Mesodermal cell (in vitro differentiated cells): ENCODE results near the gene EDRF1.
"Not testable (repeated sequence)": the region's sequence is repeated elsewhere in the genome, so short reads cannot be mapped to it uniquely, and the experiment has no call there.

Experiments used
- H3K27ac ChIP-seq: 2 replicates; pipeline ENCODE4 v1.7.0; 2013; ENCODE audit warnings: mild to moderate bottlenecking, low read depth, low read length, moderate library complexity; ENCODE audit not compliant: severe bottlenecking
- H3K36me3 ChIP-seq: 2 replicates; pipeline ENCODE4 v1.7.1; 2013; ENCODE audit warnings: mild to moderate bottlenecking, low read length, moderate library complexity; ENCODE audit not compliant: control insufficient read depth, insufficient read depth
- H3K4me1 ChIP-seq: one replicate; pipeline ENCODE4 v1.7.1; 2013; ENCODE audit warnings: mild to moderate bottlenecking, low read length; ENCODE audit not compliant: insufficient read depth, control insufficient read depth, poor library complexity, severe bottlenecking
- H3K4me3 ChIP-seq: 2 replicates; pipeline ENCODE4 v1.7.0; 2013; ENCODE audit warnings: low read length, control low read depth, mild to moderate bottlenecking; ENCODE audit not compliant: insufficient read depth, poor library complexity, severe bottlenecking; ENCODE audit errors: extremely low read depth
- H3K9me3 ChIP-seq: 2 replicates; pipeline ENCODE4 v1.7.1; 2013; ENCODE audit warnings: mild to moderate bottlenecking, low read length, moderate library complexity; ENCODE audit not compliant: control insufficient read depth
- WGBS, 2 experiments: methylation state at CpG; one replicate each; pipeline ENCODE4 v1.1.5; 2013; ENCODE audit warnings: missing lambda C conversion rate in 2 of 2; ENCODE audit not compliant: insufficient coverage in 2 of 2; 5-methylcytosine and 5-hydroxymethylcytosine counted together

EDRF1 gene

DNA sequence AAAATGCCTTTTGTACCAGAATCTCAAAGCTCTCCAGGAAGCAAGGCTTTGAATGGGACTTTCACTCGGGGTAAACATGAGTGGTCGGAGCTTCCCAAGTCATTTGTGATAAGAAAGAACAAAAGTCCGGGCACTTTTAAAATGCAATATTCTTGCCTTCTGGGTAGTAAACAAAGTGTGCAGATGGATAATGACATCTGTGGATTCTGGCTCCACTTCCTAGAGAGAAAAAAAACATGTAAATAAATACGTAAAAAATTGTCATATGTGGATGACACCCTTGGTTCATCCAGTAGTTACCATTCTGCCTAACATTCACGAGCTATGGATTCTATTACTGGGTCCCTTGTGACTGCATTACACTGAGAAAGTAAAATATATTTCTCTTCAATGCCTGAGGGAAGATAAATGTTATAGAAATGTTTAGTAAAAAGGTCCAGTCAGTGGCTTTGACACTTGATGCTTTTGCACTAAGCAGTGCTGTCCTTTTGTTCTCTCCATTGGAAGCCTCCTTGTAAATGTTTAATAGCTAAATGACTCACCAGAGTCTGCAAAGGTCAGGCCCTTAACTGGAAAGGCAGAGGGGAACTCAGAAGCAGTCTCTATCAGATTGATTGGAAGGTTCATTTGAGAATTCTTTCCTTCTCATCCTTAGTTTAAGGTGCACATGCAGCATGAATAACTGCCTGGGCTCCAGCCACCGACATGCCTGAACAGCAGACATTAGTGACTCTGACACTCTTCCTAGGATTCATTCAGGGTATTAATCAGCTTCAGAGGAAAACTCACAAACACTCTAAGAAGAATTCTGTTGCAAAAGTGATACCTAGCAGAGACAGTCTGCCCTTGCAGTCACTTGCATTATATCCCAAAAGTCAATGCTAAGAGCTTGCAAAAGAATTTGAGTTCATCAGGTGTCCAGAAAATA is 11.7 kb upstream of the EDRF1 start:
- Histone ChIP-seq H3K4me3 (no peak overlapping the region), H3K36me3 (no peaks in the 10 kb centered on the region), H3K4me1 (peaks cover 6% of the 10 kb centered on the region), H3K27ac (peak overlapping the region; percentile 58), H3K9me3 (peaks cover 5% of the 10 kb centered on the region)
- WGBS, 2 experiments: 80 to 86% methylated on average over 4 to 5 of the region's 6 CpGs

DNA sequence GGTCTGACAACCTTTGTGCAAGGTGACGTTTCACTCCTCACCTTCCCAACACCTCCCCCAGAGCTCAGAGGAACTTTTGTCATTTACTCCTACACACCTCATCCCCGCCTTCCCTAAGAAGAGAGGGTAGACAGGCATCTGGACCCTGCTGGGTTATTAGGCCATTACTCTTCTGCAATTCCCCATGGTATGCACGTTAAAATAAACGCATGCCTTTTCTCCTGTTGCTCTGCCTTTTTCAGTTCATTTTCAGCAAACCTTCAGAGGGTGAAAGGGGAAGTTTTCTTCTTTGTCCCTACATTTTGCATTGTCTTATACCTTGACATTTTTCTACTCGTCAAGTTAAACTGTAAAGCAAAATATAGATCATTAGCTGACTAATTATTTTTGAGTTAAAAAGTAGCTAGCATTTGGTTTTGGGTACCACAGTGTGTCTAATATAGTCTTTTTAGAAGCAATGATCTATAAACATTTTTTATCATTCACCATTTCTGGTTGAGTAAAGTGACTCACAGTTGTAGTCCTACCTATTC is 10.5 kb upstream of the EDRF1 start:
- Histone ChIP-seq H3K4me3 (no peak overlapping the region), H3K27ac (no peak overlapping the region), H3K36me3 (no peaks in the 10 kb centered on the region), H3K4me1 (peaks cover 6% of the 10 kb centered on the region), H3K9me3 (peaks cover 5% of the 10 kb centered on the region)
- WGBS, 2 experiments: 71 to 85% methylated on average over 1 to 2 of the region's 5 CpGs

DNA sequence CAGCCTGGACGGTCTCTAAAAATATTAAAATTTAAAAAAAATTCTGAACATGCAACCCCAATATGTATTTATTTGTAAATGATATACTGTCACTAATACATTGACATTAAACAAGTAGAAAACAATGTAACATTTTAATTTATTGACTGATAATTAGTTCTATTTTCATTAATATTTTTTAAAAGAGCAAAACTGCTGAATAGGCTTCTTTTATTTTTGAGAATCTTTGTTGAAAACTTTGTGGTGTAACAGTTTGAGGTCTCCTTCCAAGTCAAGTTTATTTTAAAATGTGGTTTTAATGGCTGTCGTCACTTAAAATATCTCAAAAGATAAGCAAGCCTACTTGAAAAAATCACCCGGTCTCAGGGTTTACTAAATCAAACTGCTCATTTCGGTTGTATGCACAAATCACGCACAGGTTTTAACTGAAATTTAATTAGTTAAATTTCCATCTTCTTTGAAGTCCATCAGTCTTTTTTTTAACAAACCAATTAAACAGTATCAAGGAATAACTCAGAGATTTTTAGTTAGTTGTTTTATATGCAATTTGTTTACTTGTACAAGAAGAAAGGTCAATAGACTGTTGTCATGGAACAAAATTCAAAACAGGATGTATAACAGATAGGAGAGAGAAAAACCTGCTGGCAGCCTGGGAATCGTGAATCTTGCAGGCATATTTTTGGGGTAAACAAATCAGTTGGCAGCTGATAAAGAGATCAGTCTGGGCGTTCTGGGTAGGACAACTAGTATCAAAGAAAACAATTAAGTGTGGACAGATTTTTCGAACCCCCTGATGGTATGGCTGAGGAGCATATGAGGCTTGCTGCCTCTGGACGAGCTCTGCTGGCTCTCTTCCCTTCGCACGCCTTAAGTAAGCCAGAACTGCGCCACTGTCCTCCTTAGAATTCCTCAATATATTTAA is 9.7 kb upstream of the EDRF1 start:
- H3K4me3 ChIP-seq: no peak overlapping the region
- no peaks in the 10 kb centered on the region for H3K36me3 ChIP-seq
- H3K27ac ChIP-seq: peak overlapping the region; percentile 57
- 85 to 92% methylated on average over 2 to 5 of the region's 12 CpGs for WGBS, 2 experiments
- H3K9me3 ChIP-seq: peaks cover 5% of the 10 kb centered on the region
- peaks cover 6% of the 10 kb centered on the region for H3K4me1 ChIP-seq

DNA sequence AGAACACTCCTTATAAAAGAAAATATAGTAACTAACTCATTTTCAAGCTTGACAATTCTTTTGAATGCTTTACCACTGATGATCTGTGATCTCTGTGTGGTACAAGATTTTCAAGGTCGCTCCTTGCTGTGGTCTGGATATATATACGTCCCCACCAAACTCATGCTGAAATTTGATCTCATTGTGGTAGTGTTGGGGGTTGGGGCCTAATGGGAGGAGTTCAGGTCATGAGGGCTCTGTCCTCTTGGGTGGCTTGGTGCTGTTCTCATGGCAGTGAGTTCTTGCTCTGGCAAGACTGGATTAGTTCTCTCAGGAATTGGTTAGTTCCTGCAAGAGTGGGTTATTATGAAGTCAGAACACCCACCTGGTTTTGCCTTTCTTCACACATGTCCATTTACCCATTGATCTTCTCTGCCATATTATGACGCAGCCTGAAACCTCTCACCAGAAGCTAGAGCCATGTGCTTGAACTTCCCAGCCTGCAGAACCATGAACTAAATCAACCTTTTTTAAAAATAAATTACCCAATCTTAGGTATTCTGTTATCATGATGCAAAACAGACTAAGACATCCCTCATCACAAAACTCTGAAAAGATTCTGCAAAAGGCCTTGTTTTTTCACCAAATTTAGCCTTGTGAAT is 8.3 kb upstream of the EDRF1 start:
- Histone ChIP-seq H3K36me3 (no peaks in the 10 kb centered on the region), H3K4me1 (peaks cover 6% of the 10 kb centered on the region), H3K9me3 (peaks cover 5% of the 10 kb centered on the region), H3K27ac (no peak overlapping the region), H3K4me3 (no peak overlapping the region)
- WGBS, 2 experiments: 93 to 100% methylated on average over 1 to 2 of the region's 3 CpGs

DNA sequence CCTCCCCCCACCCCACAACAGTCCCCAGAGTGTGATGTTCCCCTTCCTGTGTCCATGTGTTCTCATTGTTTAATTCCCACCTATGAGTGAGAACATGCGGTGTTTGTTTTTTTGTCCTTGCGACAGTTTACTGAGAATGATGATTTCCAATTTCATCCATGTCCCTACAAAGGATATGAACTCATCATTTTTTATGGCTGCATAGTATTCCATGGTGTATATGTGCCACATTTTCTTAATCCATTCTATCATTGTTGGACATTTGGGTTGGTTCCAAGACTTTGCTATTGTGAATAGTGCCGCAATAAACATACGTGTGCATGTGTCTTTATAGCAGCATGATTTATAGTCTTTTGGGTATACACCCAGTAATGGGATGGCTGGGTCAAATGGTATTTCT is 4.8 kb upstream of the EDRF1 start:
- not testable (repeated sequence) for H3K9me3 ChIP-seq
- WGBS, 2 experiments: no CpG with 5 or more reads among the region's 4 CpGs

DNA sequence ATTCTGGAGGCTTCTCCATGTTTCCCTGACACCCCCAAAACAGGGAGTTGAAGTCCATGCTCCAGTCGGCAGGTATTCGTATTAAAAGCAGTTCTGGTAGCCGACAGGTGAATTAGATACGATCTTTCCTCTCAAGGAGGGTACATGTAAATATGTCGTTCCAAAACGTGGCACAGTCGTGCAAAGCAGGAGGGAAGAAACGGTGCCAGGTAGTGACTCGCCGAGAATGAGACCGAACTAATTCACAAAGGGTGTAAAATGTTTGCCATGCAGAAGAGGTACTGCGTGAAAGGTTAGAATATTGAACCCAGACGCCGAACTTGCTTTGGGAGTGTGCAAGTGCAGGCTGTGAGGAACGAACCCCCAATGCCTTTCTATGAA is 483 bp downstream of the EDRF1 start:
- Histone ChIP-seq H3K27ac (peak overlapping the region; percentile 87), H3K36me3 (peaks cover 37% of the 10 kb centered on the region), H3K4me3 (peak overlapping the region; percentile 99), H3K9me3 (no peaks in the 10 kb centered on the region), H3K4me1 (no peaks in the 10 kb centered on the region)
- 0 to 3% methylated on average over 14 to 15 of the region's 15 CpGs for WGBS, 2 experiments

More for the DNA sequence above, 4.8 kb upstream of the EDRF1 start:
- H3K4me1 ChIP-seq, H3K4me3 ChIP-seq, H3K36me3 ChIP-seq, H3K27ac ChIP-seq: not testable (repeated sequence)

DNA sequence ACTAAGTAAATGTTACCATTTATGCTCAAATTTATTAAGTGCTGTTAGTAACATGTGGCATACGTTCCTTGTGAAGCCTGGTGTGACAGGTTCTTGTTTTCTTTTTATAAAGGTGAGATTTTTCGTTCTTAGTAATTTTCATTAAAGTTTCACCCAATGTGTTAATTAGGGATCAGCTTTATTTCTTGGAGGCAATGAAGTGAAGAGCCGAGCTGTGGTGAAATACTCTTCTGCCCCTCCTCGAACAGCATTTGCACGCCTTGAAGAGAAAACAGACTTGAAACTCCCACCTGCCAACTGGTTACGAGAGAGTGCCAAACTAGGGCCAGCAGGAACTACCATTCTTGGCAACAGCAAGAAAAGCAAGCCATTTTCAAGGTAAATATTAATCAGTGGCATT is 1.5 kb downstream of the EDRF1 start:
- 100% methylated on average over 2 to 4 of the region's 6 CpGs for WGBS, 2 experiments
- Histone ChIP-seq H3K4me1 (no peaks in the 10 kb centered on the region), H3K36me3 (peaks cover 44% of the 10 kb centered on the region), H3K27ac (no peak overlapping the region), H3K9me3 (no peaks in the 10 kb centered on the region), H3K4me3 (no peak overlapping the region)

DNA sequence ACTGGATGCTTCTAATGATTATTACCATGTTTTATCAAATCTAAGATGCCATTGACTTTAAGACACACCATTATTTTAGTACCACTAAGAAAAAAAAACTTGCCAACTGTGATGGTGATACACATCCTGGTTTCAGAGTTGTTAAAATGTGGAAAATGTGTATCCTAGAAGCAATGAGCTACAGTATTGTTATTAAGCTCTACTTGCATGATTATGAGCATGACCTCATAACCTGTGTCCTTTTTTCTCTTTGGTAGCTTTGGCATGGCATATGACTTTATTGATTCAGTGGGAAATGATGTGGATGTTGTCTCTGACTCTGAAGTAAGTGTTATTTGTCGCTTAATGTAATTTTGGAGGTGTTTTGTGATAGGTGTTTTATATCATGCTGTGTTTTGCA is 3.3 kb downstream of the EDRF1 start:
- Histone ChIP-seq H3K36me3 (peaks cover 60% of the 10 kb centered on the region), H3K27ac (no peak overlapping the region), H3K4me1 (no peaks in the 10 kb centered on the region), H3K4me3 (no peak overlapping the region), H3K9me3 (no peaks in the 10 kb centered on the region)
- 88% methylated on average over 1 of the region's 1 CpG; no CpG with 5 or more reads in 1 of the 2 experiments for WGBS, 2 experiments

DNA sequence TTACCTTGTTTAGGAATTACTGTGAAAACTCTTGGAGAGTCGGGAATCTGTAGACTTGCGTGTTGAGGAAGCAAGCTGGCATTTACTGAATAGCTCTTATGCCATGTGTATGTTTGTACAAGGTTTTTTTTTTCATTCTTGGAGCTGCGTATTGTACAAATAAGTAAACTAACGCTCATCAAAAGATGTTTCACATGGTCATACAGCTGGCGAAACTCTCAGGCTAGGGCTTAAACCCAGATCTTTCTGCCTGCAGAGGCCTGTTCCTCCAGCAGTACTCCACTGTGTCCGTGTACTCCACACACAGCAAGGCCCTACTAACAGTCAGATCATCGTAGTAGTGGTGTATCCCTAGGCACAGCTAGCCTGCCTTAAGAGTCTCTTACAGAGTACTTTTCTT is 7.4 kb downstream of the EDRF1 start:
- no peak overlapping the region for H3K4me3 ChIP-seq
- no peaks in the 10 kb centered on the region for H3K4me1 ChIP-seq
- H3K9me3 ChIP-seq: no peaks in the 10 kb centered on the region
- no peak overlapping the region for H3K27ac ChIP-seq
- WGBS, 2 experiments: 97% methylated on average over 5 to 6 of the region's 7 CpGs
- H3K36me3 ChIP-seq: peaks cover 88% of the 10 kb centered on the region

DNA sequence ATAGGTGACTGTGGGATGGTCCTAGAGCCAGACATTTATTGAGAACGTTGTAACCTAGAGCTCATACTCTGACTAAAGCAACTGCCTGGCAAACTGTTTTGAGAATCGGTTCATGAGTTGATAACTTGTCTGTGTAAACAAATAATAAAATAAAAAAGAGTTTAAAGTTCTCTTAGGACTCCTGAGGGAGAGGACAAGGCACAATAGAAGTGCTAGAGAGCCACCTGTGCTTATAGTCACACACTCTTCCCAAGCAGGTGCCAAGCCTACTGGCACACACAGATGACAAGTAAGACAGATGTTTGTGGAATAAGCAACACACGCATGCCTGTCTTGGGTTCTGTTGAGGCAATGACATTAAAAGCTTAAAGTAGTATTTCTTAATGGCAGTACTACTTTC is 7.9 kb downstream of the EDRF1 start:
- peaks cover 89% of the 10 kb centered on the region for H3K36me3 ChIP-seq
- H3K4me1 ChIP-seq: no peaks in the 10 kb centered on the region
- no peak overlapping the region for H3K27ac ChIP-seq
- H3K4me3 ChIP-seq: no peak overlapping the region
- 100% methylated on average over 1 of the region's 3 CpGs; no CpG with 5 or more reads in 1 of the 2 experiments for WGBS, 2 experiments
- H3K9me3 ChIP-seq: no peaks in the 10 kb centered on the region
